Smooth muscle cell (in vitro differentiated cells): ENCODE data around the gene OPA3. TPM values are rescaled to one million over a fixed set of nuclear protein-coding genes. Genes with fewer than 3 reads are reported as not detected.

Source experiments
- DNase-seq: peaks from one replicate; lab custom pipeline; 2025; ENCODE audit not compliant: unreplicated experiment; lab: John Stamatoyannopoulos, UW
- H2AFZ ChIP-seq: fragments of 200-600 bp; sonication (generic); 2 replicates; pipeline ENCODE4 v1.6.0; 2016; ENCODE audit warnings: antibody characterized with exemption, low read depth, mild to moderate bottlenecking
- H3F3A ChIP-seq: fragments of 200-600 bp; sonication (generic); 2 replicates; pipeline ENCODE4 v1.6.0; 2017; ENCODE audit warnings: antibody characterized with exemption, low read depth
- H3K27ac ChIP-seq: fragments of 200-600 bp; sonication (generic); 2 replicates; pipeline ENCODE4 v1.5.1; 2016; ENCODE audit warnings: low read depth, mild to moderate bottlenecking
- H3K27me3 ChIP-seq: fragments of 200-600 bp; sonication (generic); 2 replicates; pipeline ENCODE4 v1.6.1; 2016; ENCODE audit warnings: low read depth, mild to moderate bottlenecking
- H3K36me3 ChIP-seq: fragments of 200-600 bp; sonication (generic); 2 replicates; pipeline ENCODE4 v1.5.1; 2016; ENCODE audit warnings: low read depth
- H3K4me1 ChIP-seq: fragments of 200-600 bp; sonication (generic); 2 replicates; pipeline ENCODE4 v1.5.1; 2016; ENCODE audit warnings: low read depth
- H3K4me2 ChIP-seq: fragments of 200-600 bp; sonication (generic); 2 replicates; pipeline ENCODE4 v1.6.0; 2016; ENCODE audit warnings: mild to moderate bottlenecking
- H3K4me3 ChIP-seq: fragments of 200-600 bp; sonication (generic); 2 replicates; pipeline ENCODE4 v1.5.1; 2016; ENCODE audit warnings: mild to moderate bottlenecking
- H3K79me2 ChIP-seq: fragments of 200-600 bp; sonication (generic); 2 replicates; pipeline ENCODE4 v1.6.0; 2016; ENCODE audit warnings: low read depth, mild to moderate bottlenecking
- H3K9ac ChIP-seq: fragments of 200-600 bp; sonication (generic); 2 replicates; pipeline ENCODE4 v1.6.0; 2016; ENCODE audit warnings: low read depth
- H3K9me3 ChIP-seq: fragments of 200-600 bp; sonication (generic); replicated peaks from 2 replicates; pipeline ENCODE4 v1.5.1; 2016; ENCODE audit warnings: low read depth
- H4K20me1 ChIP-seq: fragments of 200-600 bp; sonication (generic); 2 replicates; pipeline ENCODE4 v1.6.0; 2016; ENCODE audit warnings: low read depth
- CTCF ChIP-seq: fragments of 200-600 bp; sonication (generic); IDR thresholded peaks from 2 replicates; pipeline ENCODE4 v1.5.1; 2017; ENCODE audit warnings: borderline replicate concordance, mild to moderate bottlenecking, antibody characterized with exemption; ENCODE audit not compliant: insufficient read depth, poor library complexity, severe bottlenecking
- WGBS: methylation state at CpG from one replicate; pipeline ENCODE4 v1.1.7; 2016; ENCODE audit warnings: low lambda C conversion rate; 5-methylcytosine and 5-hydroxymethylcytosine counted together
- polyA plus RNA-seq: library from polyadenylated mRNA; unstranded; fragments of >200 nt; fragmentation: Nextera tagmentation; extraction: Ambion mirVana; gene quantifications from 2 replicates; pipeline ENCODE4 v1.2.1, GENCODE V29; 2016
- total RNA-seq: library from RNA; depleted of rRNA; stranded (reverse); fragments of >200 nt; gene quantifications from 2 replicates; pipeline ENCODE4 v1.2.3, GENCODE V29; 2014

The OPA3 gene
- total and polyA plus RNA-seq, 2 experiments from 2014 or later = 8.8 to 10.3 TPM

- Histone ChIP-seq H3K79me2 (no peaks in the 10 kb centered on the region), H3K27me3 (peaks cover 77% of the 10 kb centered on the region), H3K4me1 (no peaks in the 10 kb centered on the region), H3K4me2 (no peak overlapping the region), H3K36me3 (no peaks in the 10 kb centered on the region), H3K9me3 (no peaks in the 10 kb centered on the region), H3K27ac (no peak overlapping the region), H3K4me3 (no peak overlapping the region), H4K20me1 (no peaks in the 10 kb centered on the region), H3K9ac (no peak overlapping the region), H3F3A (no peaks in the 10 kb centered on the region), H2AFZ (no peak overlapping the region)
- no peak for DNase-seq
- no peak for TF ChIP-seq CTCF
- WGBS = 39% methylated on average over 11 of the region's 13 CpGs
Observed at GRCh38 chr19:45599286-45599685, 14.7 kb upstream of the OPA3 start.

GRCh38 chr19:45598267-45599001 is 13.8 kb upstream of the OPA3 start:
- Histone ChIP-seq H4K20me1 (no peaks in the 10 kb centered on the region), H3K9ac (no peak overlapping the region), H3K4me3 (no peak overlapping the region), H3K9me3 (no peaks in the 10 kb centered on the region), H3K27me3 (peaks cover 77% of the 10 kb centered on the region), H2AFZ (no peak overlapping the region), H3K36me3 (no peaks in the 10 kb centered on the region), H3K27ac (no peak overlapping the region), H3K79me2 (no peaks in the 10 kb centered on the region), H3K4me1 (no peaks in the 10 kb centered on the region), H3F3A (no peaks in the 10 kb centered on the region), H3K4me2 (peak overlapping the region; percentile 57)
- no peak for DNase-seq
- WGBS = 17% methylated on average over 22 of the region's 22 CpGs
- no peak for TF ChIP-seq CTCF

DNA sequence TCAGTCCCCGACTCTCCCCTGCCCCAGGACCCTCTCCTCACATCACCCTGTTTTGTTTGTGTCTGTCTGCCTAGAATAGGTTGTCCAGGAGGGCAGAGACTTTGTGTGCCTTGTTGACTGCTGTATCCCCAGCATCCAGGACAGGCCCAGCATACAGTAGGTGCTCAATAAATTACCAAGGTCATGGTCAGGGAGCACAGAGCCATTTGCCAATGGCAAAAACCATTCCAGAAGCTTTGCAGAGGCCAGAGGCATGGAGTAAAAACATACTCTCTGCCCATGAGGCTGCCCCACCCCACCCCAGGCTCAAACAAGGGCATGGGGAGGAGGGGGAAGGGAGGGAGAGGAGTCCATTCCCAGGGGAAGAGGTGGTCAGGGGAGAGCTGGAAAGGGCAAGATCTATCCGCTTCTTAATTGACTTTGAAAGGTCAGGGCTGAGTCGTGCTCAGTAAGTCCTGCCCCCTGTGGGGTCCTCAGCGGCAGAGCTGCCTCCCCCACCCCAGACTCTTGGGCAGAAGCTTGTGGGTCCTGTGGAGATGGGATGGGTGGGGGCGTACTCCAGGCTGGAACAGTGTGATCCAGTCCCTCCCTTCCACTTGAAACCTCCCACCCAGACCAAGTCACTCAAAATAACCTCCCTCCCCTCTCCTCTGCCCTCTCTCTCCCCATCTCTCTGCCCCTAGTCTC is 13.0 kb upstream of the OPA3 start:
- no peak overlapping the region for H3K9ac ChIP-seq

More for the DNA sequence above, 13.0 kb upstream of the OPA3 start:
- Histone ChIP-seq H3K27me3 (peaks cover 74% of the 10 kb centered on the region), H3K9me3 (no peaks in the 10 kb centered on the region), H3K4me1 (no peaks in the 10 kb centered on the region), H3K36me3 (no peaks in the 10 kb centered on the region), H3F3A (no peaks in the 10 kb centered on the region), H4K20me1 (no peaks in the 10 kb centered on the region), H3K27ac (no peak overlapping the region), H2AFZ (no peak overlapping the region), H3K79me2 (no peaks in the 10 kb centered on the region), H3K4me2 (peak overlapping the region; percentile 57), H3K4me3 (no peak overlapping the region)
- TF ChIP-seq CTCF = no peak
- 28% methylated on average over 4 of the region's 5 CpGs for WGBS
- no peak for DNase-seq
